ENCODE results near the gene PDP2. TPM values are rescaled to one million over a fixed set of nuclear protein-coding genes. Genes with fewer than 3 reads are reported as not detected.

The PDP2 gene
- total RNA-seq, 1 experiment from 2014 or later: 6.6 TPM

GRCh38 chr16:66919569-66920298 is 39.4 kb downstream of the PDP2 start:
- DNase-seq (ENCODE audit: low read depth): no peak

GRCh38 chr16:66920299-66920590 is 39.9 kb downstream of the PDP2 start:
- no peak for DNase-seq (ENCODE audit: low read depth)

GRCh38 chr16:66920924-66921680 is 40.8 kb downstream of the PDP2 start:
- no peak for DNase-seq (ENCODE audit: low read depth)

GRCh38 chr16:66921729-66922450 is 41.6 kb downstream of the PDP2 start:
- no peak for DNase-seq (ENCODE audit: low read depth)

- DNase-seq (ENCODE audit: low read depth): peak; percentile 73
These were observed 43.0 kb downstream of the PDP2 start for GRCh38 chr16:66923247-66923731.

GRCh38 chr16:66923866-66924265 is 43.6 kb downstream of the PDP2 start:
- no peak for DNase-seq (ENCODE audit: low read depth)

GRCh38 chr16:66924527-66925321 is 44.4 kb downstream of the PDP2 start:
- DNase-seq (ENCODE audit: low read depth): no peak

GRCh38 chr16:66925322-66925840 is 45.1 kb downstream of the PDP2 start, which contains the start of gene RRAD:
Gene RRAD (minus strand): TSS chr16:66925535. CDS start chr16:66925179, 356 bp downstream.
- DNase-seq (ENCODE audit: low read depth): peak; percentile 59

GRCh38 chr16:66926171-66926947 is 46.0 kb downstream of the PDP2 start:
- peak; percentile 41 for DNase-seq (ENCODE audit: low read depth)

- peak; percentile 100 for DNase-seq (ENCODE audit: low read depth)
These were observed 46.7 kb downstream of the PDP2 start for GRCh38 chr16:66926961-66927436.

- DNase-seq (ENCODE audit: low read depth): peak; percentile 95
These were observed 47.8 kb downstream of the PDP2 start for GRCh38 chr16:66927918-66928649.

GRCh38 chr16:66928702-66929388 is 48.5 kb downstream of the PDP2 start:
- DNase-seq (ENCODE audit: low read depth): peak; percentile 59

GRCh38 chr16:66930189-66930588 is 49.9 kb downstream of the PDP2 start:
- peak; percentile 79 for DNase-seq (ENCODE audit: low read depth)

GRCh38 chr16:66931665-66932064 is 51.4 kb downstream of the PDP2 start:
- no peak for DNase-seq (ENCODE audit: low read depth)

- no peak for DNase-seq (ENCODE audit: low read depth)
These were observed 51.8 kb downstream of the PDP2 start for GRCh38 chr16:66932076-66932475.

GRCh38 chr16:66933776-66934137 is 53.4 kb downstream of the PDP2 start:
- DNase-seq (ENCODE audit: low read depth): no peak

- peak; percentile 81 for DNase-seq (ENCODE audit: low read depth)
These were observed 54.0 kb downstream of the PDP2 start, which contains the start of gene CIAO2B for GRCh38 chr16:66934138-66934838. Gene CIAO2B (minus strand): TSS chr16:66934402. CDS start chr16:66934364, 38 bp downstream.

GRCh38 chr16:66934839-66935313 is 54.6 kb downstream of the PDP2 start:
- peak; percentile 21 for DNase-seq (ENCODE audit: low read depth)
